ENCODE data around the gene TMEM91. TPM values are rescaled to one million over a fixed set of nuclear protein-coding genes. Genes with fewer than 3 reads are reported as not detected.

The TMEM91 gene
- total and polyA plus RNA-seq, 2 donors (not counting 1 experiment from before 2014, with no cell fraction given) = 3.7 to 9.7 TPM

- Histone ChIP-seq H3K27ac (ENCODE audit: insufficient read depth, low read length) (no peak overlapping the region), H3K4me2 (ENCODE audit: extremely low read depth, insufficient read depth, low read length) (no peak overlapping the region), H3K9me3 (ENCODE audit: control insufficient read depth, insufficient read depth, low read depth, low read length) (no peaks in the 10 kb centered on the region), H2AFZ (ENCODE audit: low read length) (no peak overlapping the region), H3K9ac (ENCODE audit: insufficient read depth, low read length) (no peak overlapping the region), H3K4me3 (replicated peaks in 1 of 4; ENCODE audit: control extremely low read depth in 1 of 4, insufficient read depth in 1 of 4, low read depth in 3 of 4, low read length in 4 of 4) (no peak overlapping the region), H3K4me1 (ENCODE audit: control insufficient read depth, extremely low read depth, insufficient read depth, low read length) (peaks cover 18% of the 10 kb centered on the region), H3K79me2 (ENCODE audit: control insufficient read depth, insufficient read depth, low read length) (no peaks in the 10 kb centered on the region), H3K27me3 (ENCODE audit: control insufficient read depth, insufficient read depth, low read length) (no peaks in the 10 kb centered on the region), H4K20me1 (ENCODE audit: control insufficient read depth, extremely low read depth, insufficient read depth, low read length) (no peaks in the 10 kb centered on the region), H3K36me3 (ENCODE audit: control insufficient read depth, insufficient read depth, low read length) (peaks cover 16% of the 10 kb centered on the region)
- TF ChIP-seq EZH2 (IDR thresholded peaks at IDR 0.05; ENCODE audit: low read length, missing control alignments) (no peak), CTCF (conservative IDR thresholded peaks at IDR 0.05 in 1 of 2, IDR thresholded peaks at IDR 0.05 in 1 of 2; ENCODE audit: low read depth in 1 of 2, low read length in 2 of 2) (no peak)
- no peak for DNase-seq (ENCODE audit: low read depth in 2 of 2)
These were observed 45.2 kb upstream of the TMEM91 start for GRCh38 chr19:41330946-41331678.

GRCh38 chr19:41332000-41332399 is 44.3 kb upstream of the TMEM91 start:
- Histone ChIP-seq H3K4me2 (ENCODE audit: extremely low read depth, insufficient read depth, low read length) (no peak overlapping the region), H3K36me3 (ENCODE audit: control insufficient read depth, insufficient read depth, low read length) (peaks cover 16% of the 10 kb centered on the region), H3K4me1 (ENCODE audit: control insufficient read depth, extremely low read depth, insufficient read depth, low read length) (peaks cover 13% of the 10 kb centered on the region), H3K79me2 (ENCODE audit: control insufficient read depth, insufficient read depth, low read length) (no peaks in the 10 kb centered on the region), H3K27ac (ENCODE audit: insufficient read depth, low read length) (no peak overlapping the region), H2AFZ (ENCODE audit: low read length) (no peak overlapping the region), H3K9me3 (ENCODE audit: control insufficient read depth, insufficient read depth, low read depth, low read length) (no peaks in the 10 kb centered on the region), H3K9ac (ENCODE audit: insufficient read depth, low read length) (no peak overlapping the region), H3K27me3 (ENCODE audit: control insufficient read depth, insufficient read depth, low read length) (no peaks in the 10 kb centered on the region), H3K4me3 (replicated peaks in 1 of 4; ENCODE audit: control extremely low read depth in 1 of 4, insufficient read depth in 1 of 4, low read depth in 3 of 4, low read length in 4 of 4) (no peak overlapping the region), H4K20me1 (ENCODE audit: control insufficient read depth, extremely low read depth, insufficient read depth, low read length) (no peaks in the 10 kb centered on the region)
- TF ChIP-seq EZH2 (IDR thresholded peaks at IDR 0.05; ENCODE audit: low read length, missing control alignments) (no peak), CTCF (conservative IDR thresholded peaks at IDR 0.05 in 1 of 2, IDR thresholded peaks at IDR 0.05 in 1 of 2; ENCODE audit: low read depth in 1 of 2, low read length in 2 of 2) (no peak)
- DNase-seq (ENCODE audit: low read depth in 2 of 2) = no peak

GRCh38 chr19:41332468-41332867 is 43.9 kb upstream of the TMEM91 start:
- peaks cover 16% of the 10 kb centered on the region for H3K36me3 ChIP-seq (ENCODE audit: control insufficient read depth, insufficient read depth, low read length)
- no peaks in the 10 kb centered on the region for H3K27me3 ChIP-seq (ENCODE audit: control insufficient read depth, insufficient read depth, low read length)
- DNase-seq (ENCODE audit: low read depth in 2 of 2) = no peak

More at GRCh38 chr19:41332468-41332867, 43.9 kb upstream of the TMEM91 start:
- TF ChIP-seq CTCF (conservative IDR thresholded peaks at IDR 0.05 in 1 of 2, IDR thresholded peaks at IDR 0.05 in 1 of 2; ENCODE audit: low read depth in 1 of 2, low read length in 2 of 2) (no peak), EZH2 (IDR thresholded peaks at IDR 0.05; ENCODE audit: low read length, missing control alignments) (no peak)
- no peak overlapping the region for H3K27ac ChIP-seq (ENCODE audit: insufficient read depth, low read length)
- no peak overlapping the region for H3K9ac ChIP-seq (ENCODE audit: insufficient read depth, low read length)
- H3K79me2 ChIP-seq (ENCODE audit: control insufficient read depth, insufficient read depth, low read length) = no peaks in the 10 kb centered on the region
- H3K9me3 ChIP-seq (ENCODE audit: control insufficient read depth, insufficient read depth, low read depth, low read length) = no peaks in the 10 kb centered on the region
- no peak overlapping the region for H3K4me2 ChIP-seq (ENCODE audit: extremely low read depth, insufficient read depth, low read length)
- no peak overlapping the region for H2AFZ ChIP-seq (ENCODE audit: low read length)
- H3K4me1 ChIP-seq (ENCODE audit: control insufficient read depth, extremely low read depth, insufficient read depth, low read length) = peaks cover 12% of the 10 kb centered on the region
- no peak overlapping the region for H3K4me3 ChIP-seq (replicated peaks in 1 of 4; ENCODE audit: control extremely low read depth in 1 of 4, insufficient read depth in 1 of 4, low read depth in 3 of 4, low read length in 4 of 4)
- H4K20me1 ChIP-seq (ENCODE audit: control insufficient read depth, extremely low read depth, insufficient read depth, low read length) = no peaks in the 10 kb centered on the region

Data from fibroblast of lung (primary cell).